NCI-H526 (cell line): Measurements from ENCODE around the gene CNGA3.
"Not testable (repeated sequence)": the region's sequence is repeated elsewhere in the genome, so short reads cannot be mapped to it uniquely, and the experiment has no call there.

Experiments used
- DNase-seq, 2 experiments: peaks; one replicate each; lab custom pipeline; 2025; lab: John Stamatoyannopoulos, UW

CNGA3 gene

DNA sequence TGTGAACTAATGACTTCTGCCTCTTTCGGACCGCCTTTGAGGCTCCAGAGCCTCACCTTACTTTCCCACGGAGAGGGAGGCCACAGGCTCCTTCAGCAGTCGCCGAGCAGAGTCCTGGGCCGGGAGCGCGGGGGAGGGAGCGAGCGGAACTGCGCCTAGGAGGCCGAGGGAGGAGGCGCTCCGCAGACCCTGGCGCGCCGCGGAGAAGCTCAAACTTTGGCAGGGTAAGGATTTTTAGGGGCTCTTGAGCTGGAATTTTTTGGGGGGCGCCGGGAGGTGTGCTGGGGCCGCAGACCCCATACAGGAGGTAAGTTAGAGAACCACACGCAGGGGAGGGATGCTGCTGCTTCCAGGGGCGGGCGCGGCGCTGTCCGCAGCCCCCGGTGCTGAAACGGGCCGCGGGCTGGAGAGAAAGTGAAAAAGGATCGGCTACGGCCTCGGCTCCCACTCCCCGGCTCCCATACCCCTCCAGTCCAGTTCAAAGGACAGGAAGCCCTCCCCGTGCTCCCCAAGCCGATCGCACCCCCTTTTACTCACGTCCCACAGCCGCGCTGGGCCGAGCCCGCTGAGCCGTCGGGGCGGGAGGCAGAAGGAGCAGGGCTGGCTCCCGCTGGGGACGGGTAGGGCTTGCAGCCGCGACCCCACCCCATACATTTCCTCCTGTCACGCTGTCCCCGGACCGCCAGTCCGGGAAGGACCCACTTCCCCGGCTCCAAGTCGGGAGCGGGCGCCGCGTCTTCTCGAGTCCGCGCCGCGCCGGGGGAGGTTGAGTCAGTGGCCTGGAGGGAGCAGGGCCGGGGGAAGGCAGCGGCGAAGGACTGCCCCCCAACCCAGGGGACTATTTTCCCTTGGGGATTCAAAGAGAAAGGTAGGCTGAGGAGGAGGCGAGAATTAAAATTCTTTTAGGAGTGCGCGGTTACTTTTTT lies at the start of gene CNGA3:
TSS of gene CNGA3 (plus strand) at position 146 of the 926 bp plus-strand sequence. CDS start 23,520 bp downstream, outside the sequence.
- DNase-seq = peak in 1 of 2 experiments; percentile 46

GRCh38 chr2:98297817-98298682 lies 48.2 kb upstream of the CNGA3 start:
- no peak for DNase-seq

DNA sequence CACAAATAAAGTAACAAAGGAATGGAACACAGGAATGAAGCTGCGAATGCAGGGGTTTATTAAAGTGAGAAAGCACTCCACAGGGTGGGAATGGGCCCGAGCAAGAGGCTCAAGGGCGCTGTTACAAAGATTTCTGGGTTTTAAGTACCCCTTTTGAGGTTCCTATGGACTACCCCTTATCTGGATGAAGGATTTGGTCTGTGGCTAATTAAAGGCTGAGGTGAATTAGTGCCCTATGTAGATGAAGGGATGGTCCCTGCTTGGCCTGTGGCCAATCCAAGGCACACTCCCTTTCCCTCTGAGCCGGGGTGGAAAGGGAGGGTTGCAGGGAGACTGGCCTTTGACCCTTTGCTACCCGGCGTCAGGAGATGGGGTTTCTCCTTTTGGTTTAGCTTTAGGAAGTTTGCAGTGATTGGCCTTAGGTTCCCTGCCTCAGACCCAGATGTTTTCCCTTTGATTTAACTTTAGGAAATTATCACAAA lies 47.5 kb upstream of the CNGA3 start:
- DNase-seq = no peak

GRCh38 chr2:98299211-98299905 lies 46.9 kb upstream of the CNGA3 start:
- DNase-seq = no peak

GRCh38 chr2:98300141-98300874 lies 45.9 kb upstream of the CNGA3 start:
- no peak for DNase-seq

DNA sequence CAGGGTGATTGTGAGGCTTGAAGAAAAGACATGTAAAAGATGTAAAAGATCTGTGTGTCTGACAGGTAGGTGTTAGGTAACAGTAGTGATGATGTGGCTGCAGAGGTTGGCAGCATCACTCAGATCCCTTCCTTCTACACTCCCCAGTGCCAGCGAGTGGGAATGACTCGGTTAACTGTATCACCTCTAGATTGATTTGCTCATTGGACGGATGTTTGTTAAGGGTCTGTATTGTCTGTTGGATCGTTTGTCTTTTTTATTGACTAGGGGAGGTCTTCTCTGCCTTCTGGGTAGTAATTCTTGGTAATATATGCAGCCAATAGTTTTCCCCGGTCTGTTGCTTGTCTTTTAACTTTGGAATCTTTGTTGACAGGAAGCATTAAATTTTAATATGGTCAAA lies 44.8 kb upstream of the CNGA3 start:
- no peak for DNase-seq

DNA sequence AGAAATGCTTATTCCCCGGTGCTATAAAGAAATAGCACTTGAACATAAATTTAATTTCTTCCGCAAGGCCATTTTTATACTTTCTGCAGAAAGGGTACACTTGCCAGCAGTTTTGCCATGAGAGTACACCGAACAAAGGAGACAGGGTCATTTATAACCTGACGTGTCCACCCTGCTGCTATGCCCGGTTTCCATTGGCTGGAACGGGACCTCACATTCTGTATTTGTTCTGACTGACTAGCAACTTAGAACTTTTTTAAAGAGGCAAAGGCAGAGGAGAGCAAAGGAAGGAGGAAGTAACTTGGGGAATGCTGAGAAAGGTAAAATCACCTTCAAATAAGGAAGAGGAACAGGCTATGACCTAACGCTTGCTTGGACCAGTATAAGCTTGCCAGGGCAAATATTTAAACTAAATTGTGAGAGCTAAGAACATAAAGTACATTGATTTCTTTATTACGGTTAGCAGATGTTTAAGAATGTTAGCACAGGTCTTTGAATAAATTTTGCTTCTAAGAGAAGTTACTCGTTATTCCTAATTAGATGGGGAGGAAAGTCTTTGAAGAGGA lies 39.0 kb upstream of the CNGA3 start:
- DNase-seq = not testable (repeated sequence)

DNA sequence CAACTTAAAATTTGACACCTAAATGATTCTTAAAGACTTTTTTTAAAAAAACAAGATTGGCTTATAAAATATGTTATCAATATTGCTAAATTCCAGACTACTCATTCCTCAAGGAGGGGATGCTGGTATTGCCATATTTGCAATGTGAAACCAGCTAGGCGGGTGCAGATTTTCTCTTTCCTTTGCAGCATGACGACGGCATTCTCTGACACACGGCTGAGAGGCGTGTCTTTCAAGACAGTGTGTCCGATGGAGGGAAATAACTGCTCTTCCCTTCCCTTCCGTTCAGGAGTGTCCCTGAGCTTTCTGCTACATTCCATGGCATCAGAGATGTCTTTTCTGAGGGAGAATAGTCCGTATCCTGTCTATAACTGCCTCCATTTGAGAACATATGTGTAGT lies 38.2 kb upstream of the CNGA3 start:
- DNase-seq = no peak

DNA sequence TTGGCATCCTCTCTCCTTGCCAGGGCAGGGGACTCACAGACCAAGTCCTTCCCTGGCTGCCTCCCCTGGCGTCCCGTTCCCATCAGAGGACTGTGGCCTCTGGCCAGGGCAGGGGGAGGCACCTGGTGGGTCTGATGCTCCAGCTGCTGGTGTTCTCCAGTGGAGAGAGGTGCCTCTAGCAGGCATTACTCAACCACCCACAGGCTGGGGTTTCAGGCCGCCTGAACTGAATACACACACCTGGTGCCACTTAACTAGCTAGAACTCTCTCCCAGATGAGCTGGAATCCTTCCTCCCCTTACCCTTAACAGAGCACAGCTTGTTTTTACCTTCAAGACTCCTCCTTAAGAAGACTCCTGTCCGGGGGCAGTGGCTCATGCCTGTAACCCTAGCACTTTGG lies 37.7 kb upstream of the CNGA3 start:
- DNase-seq = no peak

GRCh38 chr2:98309580-98309979 lies 36.7 kb upstream of the CNGA3 start:
- DNase-seq = no peak

DNA sequence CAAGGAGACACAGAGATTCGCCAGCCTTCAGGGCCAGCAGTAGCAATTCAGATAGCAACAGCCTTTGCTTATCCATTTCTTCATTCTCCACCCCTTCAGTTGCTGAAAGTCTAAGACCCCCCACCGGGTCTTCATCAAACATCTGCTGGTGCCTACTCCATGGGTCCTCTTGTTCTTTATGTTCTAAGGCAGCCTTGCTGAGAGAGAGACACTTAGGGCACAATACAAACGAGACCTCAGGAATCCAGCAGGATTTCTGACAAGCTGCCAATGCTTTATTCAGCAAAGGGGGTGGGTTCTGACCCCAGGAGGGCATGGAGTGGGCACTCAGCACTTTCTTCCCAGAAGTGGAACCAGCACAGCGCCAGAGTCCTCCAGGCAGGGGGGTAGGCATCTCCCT lies 36.2 kb upstream of the CNGA3 start:
- no peak for DNase-seq

DNA sequence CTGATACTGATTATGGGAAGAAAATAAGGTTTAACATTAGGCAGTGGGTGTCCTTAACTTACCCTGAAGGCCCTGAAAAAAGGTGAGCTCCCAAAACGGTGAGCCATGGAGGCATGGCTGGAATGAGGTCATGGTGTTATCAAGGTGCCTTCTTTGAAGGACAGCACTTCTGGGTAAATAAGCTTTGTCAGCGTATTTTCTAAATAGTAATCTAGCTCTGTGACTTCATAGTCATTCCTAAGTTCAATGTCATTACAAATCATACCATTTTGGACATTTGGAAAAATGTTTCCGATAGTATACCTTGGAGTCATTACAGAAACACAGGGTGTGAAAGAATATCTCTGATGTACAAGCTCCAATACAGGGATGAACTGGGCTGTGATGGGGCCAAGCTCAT lies 35.2 kb upstream of the CNGA3 start:
- no peak for DNase-seq

DNA sequence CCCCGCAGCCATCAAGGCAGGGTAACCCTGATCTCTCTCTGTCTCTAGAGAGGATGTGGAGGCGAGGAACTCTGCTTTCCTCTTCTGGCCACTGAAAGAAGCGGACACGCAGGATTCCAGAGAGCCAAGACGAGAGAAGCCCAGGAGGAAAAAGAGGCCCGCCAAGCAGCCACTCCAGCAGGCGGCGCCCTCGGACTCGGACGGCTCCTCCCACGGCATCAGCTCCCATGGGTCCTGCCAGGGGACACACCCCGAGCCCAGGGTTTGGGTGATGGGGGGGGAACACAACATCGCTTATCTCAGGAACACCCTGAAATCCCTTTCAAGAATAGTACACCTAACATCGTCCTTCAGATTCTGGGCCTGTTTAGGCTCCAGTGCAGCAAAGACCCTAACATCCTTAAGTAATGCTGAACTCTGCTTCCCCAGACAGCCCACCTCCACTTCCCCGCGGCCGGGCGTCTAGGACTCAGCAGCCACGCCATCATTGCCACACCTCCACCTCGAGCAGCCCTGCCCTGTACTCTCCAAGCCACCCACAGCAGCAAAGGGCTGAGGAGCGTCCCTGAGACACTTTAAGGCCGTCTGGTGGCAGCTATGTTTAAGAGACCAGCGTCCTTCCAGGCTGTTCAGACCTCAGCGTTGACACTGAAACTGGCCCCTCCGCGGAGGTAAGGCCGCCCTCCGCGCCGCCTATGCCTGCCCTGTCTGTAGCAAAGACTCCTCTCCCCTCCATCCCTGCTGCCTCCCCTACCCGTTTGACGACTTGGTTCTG lies 34.3 kb upstream of the CNGA3 start:
- no peak for DNase-seq

DNA sequence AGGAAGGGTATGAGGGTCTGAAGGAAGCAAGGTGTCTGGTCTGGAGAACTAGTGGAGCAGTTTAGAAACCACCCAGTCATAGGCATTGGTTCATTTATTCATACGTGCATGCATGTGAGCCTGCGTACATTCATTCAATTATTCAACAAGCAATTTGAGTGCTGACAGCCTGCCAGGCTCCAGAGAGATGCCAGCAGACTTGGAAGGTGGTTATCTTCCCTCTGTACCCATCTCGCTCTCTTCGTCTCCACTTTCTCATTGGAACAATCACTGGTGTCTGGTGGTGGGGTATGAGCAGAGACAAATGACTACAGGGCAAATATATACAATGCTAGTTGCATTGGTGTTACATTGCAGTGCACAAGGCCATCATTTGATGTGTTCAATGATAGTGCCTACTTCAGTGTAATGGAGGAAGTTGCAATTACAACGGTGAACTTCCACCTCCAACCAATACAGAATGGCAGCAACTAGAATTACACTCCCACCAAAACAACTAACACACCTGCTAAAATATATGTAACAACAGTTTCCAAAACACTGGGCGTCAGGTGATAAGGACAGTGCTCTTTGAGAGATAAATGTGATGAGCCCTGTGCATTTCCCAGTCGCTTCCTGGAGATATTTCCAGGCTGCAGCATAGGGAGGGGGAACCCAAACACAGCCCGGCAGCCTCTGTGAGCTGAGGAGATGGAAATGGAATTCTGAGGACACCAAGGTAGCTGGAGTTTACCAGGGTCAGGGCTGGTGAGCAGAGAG lies 32.6 kb upstream of the CNGA3 start:
- no peak for DNase-seq

DNA sequence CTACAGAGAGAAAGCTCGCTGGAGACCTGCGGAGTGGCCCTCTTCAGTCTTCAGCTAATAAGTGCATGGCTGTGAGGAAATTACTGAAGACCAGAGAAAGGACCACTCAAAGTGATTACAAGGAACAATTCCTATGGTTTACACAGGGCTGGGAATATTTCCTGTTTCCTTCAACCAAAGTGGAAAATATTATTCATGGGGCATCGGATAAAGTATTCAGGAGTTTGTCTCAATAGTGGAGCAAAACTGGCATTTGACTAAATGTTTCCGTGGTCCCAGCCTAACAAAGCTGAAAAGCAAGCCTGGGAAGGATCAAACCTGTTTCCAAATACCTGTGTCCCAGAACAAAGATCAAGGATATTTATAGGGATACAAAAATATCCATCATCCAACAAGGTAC lies 32.0 kb upstream of the CNGA3 start:
- no peak for DNase-seq

- DNase-seq = no peak
Measured at GRCh38 chr2:98315957-98316356, 30.3 kb upstream of the CNGA3 start.

DNA sequence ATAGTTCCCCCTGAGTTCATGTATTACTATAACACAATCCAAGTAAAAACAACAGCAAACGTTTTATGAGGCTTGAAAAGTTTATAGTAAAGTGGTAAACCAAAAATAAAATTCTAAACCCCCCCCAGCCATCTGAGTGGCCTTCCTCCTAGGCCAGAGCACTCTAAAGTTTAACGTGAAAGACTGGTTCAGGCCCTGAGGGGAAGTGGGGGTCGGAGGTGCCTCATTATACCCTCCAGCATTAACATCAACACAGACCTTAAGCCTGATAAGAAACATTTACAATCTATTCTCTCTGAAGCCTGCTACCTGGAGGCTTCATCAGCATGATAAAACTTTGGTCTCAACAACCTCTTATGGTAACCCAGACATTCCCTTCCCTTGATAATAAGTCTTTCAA lies 29.0 kb upstream of the CNGA3 start:
- DNase-seq = no peak

- not testable (repeated sequence) for DNase-seq
Measured at GRCh38 chr2:98320171-98320570, 26.1 kb upstream of the CNGA3 start.

DNA sequence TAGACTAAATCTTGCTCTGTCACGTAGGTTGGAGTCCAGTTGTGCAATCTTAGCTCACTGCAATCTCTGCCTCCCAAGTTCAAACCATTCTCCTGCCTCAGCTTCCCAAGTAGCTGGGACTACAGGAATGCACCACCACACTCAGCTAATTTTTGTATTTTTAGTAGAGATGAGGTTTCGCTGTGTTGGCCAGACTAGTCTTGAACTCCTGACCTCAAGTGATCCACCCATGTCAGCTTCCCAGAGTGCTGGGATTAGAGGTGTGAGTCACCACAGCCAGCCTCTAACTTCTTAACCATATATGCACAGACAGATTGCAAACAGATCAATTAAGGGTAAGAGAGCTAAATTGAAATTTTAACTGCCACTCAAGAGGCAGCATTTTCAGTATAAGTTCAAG lies 22.1 kb upstream of the CNGA3 start:
- no peak for DNase-seq

DNA sequence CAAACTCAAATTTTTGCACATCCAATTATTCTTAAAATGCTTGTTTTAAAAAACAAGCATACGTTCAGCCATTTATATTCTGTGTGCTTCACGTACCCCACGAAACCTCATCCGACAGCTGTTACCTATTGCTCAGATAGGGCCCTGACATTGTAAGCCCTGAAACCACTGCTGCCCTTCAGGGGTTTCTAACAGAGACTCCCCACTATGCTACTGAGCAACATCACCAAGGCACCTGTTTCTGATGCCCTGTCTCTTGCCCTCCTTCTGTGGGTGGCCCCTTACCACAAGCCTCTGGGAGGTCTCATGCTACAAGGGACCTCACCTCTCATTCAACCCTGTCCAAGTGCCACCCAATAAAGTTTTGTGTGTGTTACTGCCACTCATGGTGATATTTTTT lies 18.5 kb upstream of the CNGA3 start:
- no peak for DNase-seq
